ENCODE results near the gene GPANK1.

- TF ChIP-seq YY1 (IDR thresholded peaks at IDR 0.05; ENCODE audit: insufficient read depth, insufficient read length) (no peak), ZNF274 (IDR thresholded peaks at IDR 0.05; ENCODE audit: low read depth, low read length) (no peak)
Observed at GRCh38 chr6:31645325-31645724, 19.5 kb downstream of the GPANK1 start.
